HFF-Myc (cell line): ENCODE results near the gene TTC28.

ENCODE experiments used
- DNase-seq: peaks from one replicate; pipeline ENCODE4 v3.0.0-alpha.2; 2011; ENCODE audit warnings: low read depth; ENCODE audit errors: extremely low read depth
- H3K4me3 ChIP-seq: replicated peaks from 2 replicates; pipeline ENCODE4 v1.5.1; 2011; ENCODE audit warnings: low read depth, mild to moderate bottlenecking, control low read depth, low read length
- TF ChIP-seq, protein P1 (sequence below): IDR thresholded peaks from 2 replicates; pipeline ENCODE4 v1.5.1; 2012; ENCODE audit warnings: mild to moderate bottlenecking, low read depth, low read length, control low read depth; ENCODE audit errors: missing control alignments

The TTC28 gene

DNA sequence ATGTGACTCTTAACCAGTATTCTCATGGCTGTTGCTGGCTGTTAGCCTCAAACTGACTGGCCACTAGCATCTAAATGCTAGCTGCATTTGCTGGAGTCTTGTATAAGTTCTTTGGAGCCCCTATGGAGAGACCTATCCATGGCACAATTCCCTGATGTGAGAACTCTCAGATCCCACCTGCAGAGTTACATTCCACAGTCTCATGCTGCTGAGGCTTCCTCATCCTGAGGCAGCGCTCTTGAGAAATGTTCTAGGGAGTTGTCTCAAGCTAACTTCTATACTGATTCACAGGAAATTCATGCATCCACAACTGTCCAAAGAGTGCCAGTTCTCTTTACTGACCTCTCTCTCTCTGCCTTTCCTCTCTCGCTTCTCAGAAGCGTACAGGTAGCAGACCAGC lies 542.6 kb downstream of the TTC28 start:
- no peak overlapping the region for H3K4me3 ChIP-seq
- TF ChIP-seq, protein P1, sequence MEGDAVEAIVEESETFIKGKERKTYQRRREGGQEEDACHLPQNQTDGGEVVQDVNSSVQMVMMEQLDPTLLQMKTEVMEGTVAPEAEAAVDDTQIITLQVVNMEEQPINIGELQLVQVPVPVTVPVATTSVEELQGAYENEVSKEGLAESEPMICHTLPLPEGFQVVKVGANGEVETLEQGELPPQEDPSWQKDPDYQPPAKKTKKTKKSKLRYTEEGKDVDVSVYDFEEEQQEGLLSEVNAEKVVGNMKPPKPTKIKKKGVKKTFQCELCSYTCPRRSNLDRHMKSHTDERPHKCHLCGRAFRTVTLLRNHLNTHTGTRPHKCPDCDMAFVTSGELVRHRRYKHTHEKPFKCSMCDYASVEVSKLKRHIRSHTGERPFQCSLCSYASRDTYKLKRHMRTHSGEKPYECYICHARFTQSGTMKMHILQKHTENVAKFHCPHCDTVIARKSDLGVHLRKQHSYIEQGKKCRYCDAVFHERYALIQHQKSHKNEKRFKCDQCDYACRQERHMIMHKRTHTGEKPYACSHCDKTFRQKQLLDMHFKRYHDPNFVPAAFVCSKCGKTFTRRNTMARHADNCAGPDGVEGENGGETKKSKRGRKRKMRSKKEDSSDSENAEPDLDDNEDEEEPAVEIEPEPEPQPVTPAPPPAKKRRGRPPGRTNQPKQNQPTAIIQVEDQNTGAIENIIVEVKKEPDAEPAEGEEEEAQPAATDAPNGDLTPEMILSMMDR, result no peak
- no peak for DNase-seq

DNA sequence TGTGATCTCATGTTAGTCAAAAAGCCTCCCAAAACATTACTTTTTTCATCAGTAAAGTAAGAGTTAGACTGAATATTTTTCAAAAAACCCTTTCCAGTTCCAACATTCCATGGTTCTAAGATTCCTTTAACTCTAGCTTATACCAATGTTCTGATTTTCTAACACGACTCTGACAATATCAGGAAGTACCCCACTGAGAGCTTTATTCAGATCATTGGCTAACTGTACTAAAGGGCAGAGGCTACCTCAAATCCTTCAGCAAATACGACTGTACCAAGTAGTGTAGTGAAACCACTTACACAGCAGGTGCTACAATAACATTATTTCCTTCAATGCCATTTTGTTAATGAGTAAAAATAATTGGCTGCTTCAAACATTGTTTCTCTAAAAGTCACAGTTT lies 547.2 kb downstream of the TTC28 start:
- DNase-seq, result no peak
- TF ChIP-seq, protein P1, result no peak
- H3K4me3 ChIP-seq, result no peak overlapping the region

DNA sequence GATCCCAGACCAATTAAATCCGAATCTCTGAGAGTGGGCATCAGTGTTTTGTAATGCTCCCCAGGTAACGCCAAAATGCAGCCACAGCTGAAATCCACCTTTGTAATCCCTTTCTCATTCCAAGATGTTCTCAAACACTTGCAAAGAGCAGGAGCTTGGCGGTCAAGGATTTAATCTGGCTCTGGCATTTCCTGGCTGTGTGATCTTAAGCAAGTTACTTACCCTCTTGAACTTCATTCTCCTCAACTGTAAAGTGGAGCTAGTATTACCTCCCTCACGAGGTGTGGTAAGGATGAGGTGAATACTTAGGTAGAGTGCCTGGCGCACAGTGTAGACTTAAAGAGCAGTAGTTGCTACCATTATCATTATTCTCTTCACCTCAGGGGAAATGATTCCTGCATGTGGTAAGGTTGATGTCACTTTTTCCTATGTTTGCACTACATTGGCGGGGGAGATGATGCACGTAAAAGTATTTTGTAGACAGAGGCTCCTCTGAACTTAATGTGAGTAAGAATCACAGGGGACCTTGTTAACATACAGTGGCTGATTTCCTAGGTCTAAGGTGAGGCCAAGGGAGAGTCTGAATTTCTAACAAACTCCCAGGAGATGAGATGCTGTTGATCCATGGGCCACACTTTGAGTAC lies 550.2 kb downstream of the TTC28 start:
- no peak for DNase-seq
- TF ChIP-seq, protein P1, result no peak
- H3K4me3 ChIP-seq, result no peak overlapping the region

DNA sequence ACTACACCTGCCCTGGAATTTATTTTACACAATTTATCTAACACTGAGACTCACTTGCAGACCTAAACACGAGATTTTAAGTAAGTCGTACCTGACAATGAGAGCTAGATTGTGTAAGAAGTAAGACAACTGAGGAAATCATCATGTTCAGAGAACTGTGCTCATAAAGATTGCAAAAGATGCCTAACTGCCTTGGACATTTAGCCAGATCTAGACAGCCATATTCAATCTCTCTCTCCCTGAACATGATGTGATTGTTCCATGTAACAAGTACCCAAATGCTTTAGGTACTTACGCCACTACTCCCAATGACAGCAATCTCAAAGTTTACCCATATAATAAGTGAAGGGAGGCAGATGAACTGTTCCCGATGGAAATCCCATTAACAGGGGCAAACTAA lies 550.8 kb downstream of the TTC28 start:
- DNase-seq, result no peak
- H3K4me3 ChIP-seq, result no peak overlapping the region
- TF ChIP-seq, protein P1, result no peak

DNA sequence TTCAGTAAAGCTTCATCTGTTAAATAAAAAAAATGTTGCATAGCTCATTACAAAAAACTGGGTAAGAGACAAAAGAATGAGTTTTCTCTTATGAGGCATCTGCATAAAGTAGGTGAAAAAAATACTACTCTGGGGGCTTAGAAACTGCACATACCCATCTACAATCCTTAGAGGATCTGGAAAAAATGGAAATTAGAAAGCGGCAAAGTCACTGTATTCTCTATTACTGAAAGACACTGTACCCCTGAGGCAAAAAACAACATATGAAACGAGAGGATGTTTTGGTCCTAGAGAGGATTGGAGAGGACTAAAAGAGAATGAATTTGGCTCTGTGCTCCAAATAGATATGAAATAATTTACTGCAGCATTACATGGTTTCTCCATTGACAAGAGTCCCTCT lies 553.8 kb downstream of the TTC28 start:
- H3K4me3 ChIP-seq, result no peak overlapping the region
- DNase-seq, result no peak
- TF ChIP-seq, protein P1, result no peak

DNA sequence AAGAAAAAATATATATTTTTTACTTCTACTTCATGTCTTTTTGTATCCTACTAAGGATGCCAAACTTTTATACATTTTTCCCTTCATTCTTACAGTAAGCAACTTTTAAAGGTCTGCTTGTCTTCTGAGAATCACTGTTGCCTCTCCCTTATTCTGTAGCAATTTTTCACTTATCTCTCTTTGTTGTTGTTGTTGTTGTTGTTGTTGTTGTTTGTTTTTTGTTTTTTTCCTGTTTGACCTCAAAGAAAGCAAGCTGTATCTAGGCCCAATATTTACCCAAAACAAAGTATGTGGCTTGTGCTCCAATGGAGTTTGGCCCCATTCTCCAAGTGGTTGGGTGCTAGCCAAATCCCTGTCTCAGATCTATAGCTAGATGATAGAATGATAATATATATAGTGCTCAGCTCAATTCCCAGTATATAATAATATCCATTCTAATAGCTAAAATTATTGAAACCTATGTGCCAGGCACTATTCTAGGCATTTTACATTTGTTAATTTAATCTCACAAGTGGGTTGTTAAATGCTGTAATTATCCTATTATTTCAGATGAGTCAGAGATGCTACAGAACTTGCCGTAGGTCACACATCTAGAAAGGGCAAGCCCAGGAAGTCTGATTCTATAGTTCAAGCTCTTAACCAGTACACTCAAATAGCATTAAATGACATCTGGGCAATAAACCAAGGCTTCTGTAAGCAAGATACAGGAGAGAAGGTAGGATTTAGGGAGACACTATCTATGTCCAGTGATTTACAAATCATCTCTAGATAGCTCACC lies 555.5 kb downstream of the TTC28 start:
- DNase-seq, result no peak
- no peak overlapping the region for H3K4me3 ChIP-seq
- TF ChIP-seq, protein P1, result no peak
